ENCODE data around the gene ARRB1.
"Not testable (repeated sequence)": the region's sequence is repeated elsewhere in the genome, so short reads cannot be mapped to it uniquely, and the experiment has no call there.

The ARRB1 gene

DNA sequence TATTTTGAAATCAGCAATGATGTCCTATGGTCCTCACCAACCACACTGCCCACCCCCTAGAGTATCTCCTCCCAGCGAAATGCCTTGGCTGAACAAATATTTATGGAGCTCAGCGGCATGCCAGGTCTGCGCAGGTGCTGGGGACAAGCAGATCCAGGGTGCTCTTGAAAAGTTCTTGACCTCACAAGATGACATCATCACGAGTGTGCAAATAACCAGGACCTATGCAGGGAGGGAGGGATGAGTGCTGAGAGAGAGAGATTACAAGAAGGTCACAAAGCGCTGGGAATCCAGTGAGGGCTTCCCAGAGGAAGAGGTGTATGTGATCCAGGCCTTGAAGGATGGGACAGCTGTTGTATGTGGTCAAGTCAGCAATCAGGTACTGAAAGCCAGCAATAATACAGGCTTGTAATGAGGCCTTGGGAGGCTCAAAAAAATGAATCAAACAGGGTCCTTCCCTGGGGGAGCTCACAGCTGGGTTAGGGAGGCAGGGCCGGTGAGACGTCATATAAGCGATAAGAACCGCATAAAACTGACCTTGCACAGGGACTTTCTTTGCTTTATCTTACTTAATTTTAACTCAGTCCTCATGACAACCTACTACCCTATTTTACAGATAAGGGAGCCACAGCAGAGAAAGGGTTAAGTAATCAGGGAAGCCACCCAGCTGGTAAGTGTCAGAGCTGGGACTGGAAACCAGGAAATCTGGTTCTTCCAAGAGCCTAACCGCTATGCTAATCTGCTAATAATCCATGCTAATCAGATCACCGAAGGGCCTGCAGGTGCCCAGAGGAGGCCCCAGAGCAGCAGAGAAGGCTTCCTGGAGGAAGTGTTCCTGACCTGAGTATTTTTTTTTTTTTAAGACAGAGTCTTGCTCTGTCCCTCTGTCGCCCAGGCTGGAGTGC, 8.2 kb downstream of the ARRB1 start:
- no peak for DNase-seq

DNA sequence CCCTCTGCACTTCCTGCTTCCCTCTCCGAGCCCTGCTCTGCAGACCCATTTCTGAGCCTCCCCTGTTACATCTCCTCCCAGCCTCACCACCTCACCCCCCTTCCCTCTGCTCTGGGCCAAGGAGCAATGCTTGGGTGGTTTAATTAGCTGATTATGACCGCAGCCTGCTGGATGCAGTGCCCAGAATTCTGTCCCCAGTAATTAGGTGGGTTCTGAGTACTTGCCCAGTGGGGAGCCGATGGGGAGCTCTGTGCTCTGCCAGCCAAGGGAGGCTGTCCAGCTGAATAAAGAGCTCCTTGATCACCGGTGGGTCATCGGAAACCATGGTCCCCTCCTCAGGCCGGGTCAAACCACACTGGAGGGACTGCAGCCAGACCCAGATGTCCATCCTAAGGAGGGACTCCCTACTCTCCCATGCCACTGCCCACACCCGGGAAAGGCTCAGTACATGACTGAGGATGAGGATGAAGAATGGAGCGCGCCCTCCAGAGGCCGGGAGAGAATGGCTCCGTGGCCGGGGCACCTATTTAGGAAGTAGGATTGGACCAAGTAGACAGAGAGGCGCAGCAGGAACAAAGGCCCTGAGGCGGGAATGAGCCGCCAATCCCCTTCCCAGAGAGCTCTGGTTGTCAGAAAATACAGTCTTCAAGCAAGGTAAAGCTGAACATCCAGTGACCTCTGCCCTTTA, 9.1 kb downstream of the ARRB1 start:
- DNase-seq = no peak

DNA sequence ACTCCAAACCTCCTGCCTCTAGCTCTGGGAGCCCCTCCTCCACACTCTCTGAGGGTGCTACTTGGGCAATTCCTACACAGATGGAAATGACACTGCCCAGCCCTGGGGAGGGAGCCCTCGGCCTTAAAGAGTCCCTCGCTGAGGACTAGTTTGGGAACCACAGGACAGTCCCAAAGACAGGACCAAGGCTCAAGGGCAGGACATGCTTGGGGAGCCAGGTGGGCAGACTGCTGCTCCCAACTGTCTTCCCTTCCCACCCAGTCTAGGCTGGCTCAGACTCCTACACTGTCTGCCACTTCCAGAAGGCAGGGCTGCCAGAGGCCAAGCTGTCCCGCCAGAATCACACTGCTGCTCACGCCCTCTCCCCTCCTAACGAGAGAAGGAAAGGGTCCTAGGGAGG, 9.8 kb downstream of the ARRB1 start:
- no peak for DNase-seq

DNA sequence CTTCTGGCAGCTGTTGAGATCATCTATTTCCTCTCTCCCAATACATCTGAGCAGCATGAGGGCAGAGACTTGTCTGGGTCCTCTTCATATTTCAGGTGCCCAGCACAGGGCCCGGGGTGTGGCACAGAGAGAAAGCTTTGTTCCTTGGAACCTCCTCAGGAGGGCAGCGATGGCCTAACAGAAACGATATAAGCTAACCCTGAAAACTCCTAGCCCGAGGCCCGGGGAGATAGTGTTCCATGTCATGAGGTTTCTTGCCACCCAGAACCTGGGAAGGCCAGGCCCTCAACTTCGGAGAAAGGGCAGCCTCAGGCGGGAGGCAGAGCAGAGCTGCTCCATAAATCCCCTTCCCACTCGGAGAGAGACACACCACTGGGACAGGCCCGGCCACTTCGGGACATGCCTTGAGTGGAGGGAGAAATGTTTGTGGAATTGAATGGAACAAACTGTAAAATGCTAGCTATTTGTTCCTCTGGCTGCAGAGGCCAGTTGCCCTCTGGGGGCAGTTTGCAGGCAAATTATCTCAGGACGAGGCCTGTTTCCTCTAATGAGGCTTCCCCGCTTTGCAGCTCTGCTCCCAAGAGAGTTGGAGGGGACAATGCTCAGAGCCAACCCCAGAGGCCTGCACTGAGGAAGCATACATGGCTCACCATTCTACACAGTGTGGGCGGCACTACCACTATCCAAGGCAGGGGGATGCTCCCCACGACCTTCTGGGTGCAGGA, 11.6 kb downstream of the ARRB1 start:
- no peak for DNase-seq

DNA sequence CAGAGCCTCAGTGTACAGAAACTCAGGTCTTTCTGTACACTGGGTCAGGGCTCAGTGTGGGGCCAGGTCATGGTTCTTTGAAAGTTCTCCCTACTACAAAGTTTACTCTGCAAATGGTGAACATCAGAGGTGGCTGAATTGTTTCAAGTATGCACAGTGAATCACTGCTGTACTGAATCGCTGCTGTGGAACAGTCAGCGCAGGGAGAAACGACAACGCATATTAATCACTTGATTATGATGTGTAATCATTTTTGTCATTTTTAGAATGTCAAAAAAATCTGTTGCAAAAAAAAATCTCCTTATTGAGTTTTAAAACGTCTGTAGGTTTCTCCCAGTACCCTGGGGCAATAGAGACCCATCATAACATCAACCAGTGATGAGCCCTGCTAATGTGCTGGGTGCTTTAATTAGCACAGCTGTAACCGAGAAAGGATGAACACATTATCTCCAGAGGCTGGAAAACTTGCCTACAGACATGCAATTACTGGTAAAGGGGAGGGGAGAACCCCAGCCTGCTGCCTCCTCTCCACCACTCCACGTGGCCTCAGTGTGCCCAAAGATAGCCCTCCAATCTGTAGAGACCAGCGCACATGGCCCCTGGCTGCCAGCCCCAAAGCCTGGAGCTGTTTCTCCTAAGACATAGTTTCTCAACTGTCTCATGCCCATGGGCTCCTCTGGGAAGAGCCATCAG, 12.8 kb downstream of the ARRB1 start:
- no peak for DNase-seq

DNA sequence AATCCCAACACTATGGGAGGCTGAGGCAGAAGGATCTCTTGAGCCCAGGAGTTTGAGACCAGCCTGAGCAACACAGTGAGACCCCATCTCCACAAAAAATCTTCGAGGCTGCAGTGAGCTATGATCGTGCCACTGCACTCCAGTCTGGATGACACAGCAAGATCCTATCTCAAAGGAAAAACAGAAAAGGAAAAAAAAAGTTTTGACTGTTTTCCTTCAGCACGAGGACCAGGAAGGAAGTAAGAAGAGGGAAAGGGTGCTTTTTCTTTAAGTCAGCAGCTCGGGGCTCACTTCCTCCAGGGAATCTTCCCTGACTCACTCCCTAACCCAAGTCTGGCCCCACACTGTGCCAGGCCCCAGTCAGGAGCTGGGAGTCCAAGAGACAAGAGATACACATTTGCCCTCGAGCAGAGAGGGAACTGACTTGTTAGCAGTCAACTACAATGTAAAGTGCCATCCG, 14.2 kb downstream of the ARRB1 start:
- no peak for DNase-seq

DNA sequence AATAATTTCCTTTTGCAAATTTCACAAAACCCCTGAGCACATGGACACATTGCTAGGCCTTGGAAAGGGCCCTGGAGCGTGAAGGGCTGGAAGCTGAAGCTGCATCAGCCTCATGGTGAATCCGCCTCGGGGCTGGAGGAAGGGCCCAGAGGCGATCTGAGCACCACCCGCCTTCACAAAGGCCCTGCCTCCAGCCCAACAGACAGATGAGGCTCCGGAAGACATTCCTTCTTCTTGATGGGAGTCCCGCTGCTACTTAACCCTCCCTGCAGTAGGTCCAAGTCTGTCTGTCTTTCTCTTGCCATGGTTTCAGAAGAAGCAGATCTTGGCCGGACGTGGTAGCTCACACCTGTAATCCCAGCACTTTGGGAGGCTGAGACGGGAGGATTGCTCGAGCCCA, 16.5 kb downstream of the ARRB1 start:
- DNase-seq = no peak

DNA sequence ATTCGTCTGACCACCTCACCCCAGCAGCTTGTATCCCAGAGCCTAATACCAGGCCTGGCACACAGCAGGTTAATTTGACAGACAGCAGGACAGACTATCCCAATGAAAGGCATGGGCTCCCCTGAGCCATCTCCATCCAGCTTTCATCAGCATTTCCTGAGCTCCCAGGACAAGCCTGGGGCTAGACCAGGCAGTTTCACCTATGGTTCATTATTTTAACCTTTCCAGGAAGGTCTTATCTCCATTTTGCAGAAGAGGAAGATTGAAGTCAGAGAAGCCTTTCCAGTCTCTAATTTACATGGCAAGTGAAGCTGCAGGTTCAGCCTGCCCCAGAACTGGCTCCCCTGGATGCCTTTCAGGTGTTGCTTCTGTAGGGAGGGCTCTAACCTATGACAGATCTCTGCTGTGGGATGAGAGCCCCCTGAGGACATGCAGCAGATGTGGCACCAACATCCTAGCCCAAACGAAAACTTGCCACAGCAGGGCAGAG, 17.0 kb downstream of the ARRB1 start:
- no peak for DNase-seq

DNA sequence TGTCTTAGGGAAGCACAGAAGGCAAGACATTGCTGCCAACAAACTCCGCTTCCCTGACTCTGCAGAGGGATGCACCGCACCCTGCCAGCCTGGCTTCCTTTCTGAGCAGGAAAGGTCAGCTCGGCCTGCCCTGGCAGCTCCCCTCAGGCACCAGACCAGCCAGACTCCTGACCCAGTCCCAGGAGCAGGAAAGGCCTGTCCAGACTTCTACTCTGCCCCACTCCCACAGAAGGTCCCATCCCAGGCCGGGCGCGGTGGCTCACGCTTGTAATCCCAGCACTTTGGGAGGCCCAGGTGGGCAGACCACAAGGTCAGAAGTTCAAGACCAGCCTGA, 17.7 kb downstream of the ARRB1 start:
- no peak for DNase-seq

DNA sequence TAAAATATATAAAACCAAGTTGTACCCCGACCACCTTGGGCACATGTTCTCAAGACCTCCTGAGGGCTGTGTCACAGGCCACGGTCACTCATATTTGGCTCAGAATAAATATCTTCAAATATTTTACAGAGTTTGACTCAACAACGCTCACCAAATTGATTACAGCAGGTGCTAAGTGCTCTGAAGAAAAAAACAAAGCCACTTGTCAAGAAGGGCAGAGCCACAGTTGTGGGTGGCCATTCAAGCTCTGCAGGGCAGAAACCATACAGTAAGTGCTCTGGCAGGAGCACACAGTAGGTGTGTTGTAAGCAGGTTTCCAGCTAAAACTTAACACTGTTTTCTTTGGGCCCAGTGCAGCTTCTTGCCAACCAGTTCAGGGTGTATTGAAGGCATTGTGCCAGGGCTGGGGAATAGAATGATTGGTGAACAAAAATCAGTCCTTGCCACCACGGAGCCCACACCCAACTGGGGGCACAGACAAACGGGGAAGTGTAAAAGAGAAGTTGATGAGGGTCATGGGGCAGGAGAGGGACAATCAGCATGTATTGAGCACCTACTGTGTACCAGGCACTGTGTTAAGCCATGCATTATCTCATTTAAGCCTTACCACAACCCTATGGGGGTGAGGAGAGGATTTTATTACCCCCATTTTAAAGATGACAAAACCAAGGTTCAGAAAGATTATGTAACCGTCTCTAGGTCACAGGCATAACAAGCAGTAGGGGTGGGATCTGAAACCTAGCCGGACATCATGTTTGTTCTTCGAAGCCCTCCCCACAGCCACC, 18.2 kb downstream of the ARRB1 start:
- no peak for DNase-seq

DNA sequence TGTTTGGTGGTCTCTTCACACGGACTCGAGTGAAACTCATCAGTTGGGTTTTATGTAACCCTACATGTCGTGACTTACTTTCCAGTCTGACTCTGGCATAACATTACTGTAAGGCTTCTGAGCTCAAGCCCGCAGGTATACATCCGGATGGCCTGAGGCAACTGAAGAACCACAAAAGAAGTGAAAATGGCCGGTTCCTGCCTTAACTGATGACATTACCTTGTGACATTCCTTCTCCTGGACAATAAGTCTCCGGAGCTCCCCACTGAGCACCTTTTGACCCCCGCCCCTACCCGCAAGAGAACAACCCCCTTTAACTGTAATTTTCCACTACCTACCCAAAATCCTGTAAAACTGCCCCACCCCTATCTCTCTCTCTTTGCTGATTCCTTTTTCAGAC, 19.7 kb downstream of the ARRB1 start:
- not testable (repeated sequence) for DNase-seq

DNA sequence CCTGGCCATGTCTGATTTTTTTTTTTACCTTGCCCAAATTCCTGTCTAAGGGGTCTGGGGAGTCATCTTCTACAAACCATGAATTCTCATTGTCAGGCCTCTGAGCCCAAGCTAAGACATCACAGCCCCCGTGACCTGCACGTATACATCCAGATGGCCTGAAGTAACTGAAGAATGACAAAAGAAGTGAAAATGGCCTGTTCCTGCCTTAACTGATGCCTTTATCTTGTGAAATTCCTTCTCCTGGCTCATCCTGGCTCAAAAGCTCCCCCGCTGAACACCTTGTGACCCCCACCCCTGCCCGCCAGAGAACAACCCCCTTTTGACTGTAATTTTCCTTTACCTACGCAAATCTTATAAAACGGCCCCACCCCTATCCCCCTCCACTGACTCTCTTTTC, 20.2 kb downstream of the ARRB1 start:
- DNase-seq = not testable (repeated sequence)

DNA sequence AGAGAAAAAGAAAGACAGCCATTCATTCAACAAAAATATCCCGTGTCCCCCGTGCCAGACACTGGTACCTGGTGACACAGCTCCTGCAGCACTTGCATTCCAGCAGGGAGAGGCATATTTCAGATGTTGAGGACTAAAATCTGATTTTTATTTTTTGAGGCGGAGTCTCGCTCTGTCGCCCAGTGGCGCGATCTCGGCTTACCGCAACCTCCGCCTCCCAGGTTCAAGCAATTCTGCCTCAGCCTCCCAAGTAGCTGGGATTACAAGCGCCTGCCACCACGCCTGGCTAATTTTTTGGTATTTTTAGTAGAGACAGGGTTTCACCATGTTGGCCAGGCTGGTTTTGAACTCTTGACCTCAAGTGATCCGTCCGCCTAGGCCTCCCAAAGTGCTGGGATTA, 20.6 kb downstream of the ARRB1 start:
- not testable (repeated sequence) for DNase-seq

DNA sequence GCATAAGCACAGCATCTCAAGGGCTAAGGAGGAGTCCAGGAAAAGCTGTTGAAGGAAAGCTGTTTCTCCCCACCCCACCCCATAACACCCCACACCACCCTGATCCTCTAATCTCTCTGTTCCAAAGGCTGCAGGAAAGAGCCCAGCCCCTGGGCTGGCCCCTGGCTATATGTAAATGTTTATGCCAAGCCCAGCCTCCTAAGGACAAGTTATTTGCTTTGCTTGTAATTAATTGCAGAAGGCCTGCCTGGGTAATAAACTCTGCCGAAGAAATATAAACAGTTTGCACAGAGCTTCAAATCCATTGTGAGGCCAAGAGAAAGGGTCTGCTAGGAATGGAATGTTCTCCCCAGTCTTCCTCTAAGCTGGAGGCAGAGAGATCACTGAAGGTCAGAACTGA, 21.2 kb downstream of the ARRB1 start:
- DNase-seq = no peak

DNA sequence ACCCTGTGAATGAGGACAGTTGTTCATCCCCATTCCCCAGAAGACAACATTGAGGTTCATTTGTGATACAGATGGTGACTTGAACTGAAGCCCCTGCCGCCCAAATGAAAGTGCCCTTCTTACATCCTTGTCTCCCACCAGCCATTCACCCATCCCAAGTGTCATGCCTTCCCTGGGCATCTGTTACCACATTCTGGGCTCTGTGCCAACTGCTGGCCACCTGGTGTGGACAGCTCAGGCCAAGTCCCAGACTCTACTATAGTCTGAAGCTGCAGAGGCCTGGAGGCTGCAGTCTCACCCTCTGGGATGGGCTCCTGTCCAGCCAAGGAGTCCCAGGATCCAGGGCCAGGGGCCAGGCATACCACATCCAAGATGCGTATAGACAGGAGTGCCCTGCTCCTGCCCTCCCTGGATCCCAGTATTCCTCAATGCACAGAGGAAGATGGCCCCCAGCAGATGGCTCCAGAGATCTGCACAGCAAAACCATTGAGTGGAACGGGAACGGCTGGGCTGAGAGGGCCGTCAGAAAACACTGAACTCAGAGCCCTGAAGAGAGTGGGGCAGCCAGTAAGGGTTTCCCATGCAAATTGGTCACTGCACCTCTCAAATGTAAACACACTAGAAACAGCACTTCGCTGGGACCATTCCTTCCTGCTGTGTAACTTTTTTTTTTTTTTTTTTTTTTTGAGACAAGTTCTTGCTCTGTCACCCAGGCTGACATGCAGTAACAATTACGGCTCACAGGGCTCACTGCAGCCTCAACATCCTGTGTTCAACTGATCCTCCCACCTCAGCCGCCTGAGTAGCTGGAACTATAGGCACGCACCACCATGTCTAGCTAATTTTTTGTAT, 22.8 kb downstream of the ARRB1 start:
- no peak for DNase-seq

DNA sequence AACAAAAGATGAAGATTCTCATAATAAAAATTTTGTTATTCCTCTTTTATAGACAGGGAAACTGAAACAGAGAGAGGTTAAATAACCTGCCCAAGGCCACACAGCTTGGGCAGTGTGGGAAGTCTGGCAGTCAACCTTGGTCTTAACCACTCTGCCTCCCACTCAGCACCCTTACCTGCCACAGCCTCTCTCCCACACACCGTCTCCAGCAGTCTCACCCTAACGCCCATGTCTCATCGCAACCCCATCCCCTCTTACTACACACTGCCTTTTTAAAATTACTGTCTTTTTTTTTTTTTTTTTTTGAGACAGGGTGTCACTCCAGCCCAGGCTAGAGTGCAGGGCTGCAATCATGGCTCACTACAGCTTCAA, 25.0 kb downstream of the ARRB1 start:
- DNase-seq = no peak

DNA sequence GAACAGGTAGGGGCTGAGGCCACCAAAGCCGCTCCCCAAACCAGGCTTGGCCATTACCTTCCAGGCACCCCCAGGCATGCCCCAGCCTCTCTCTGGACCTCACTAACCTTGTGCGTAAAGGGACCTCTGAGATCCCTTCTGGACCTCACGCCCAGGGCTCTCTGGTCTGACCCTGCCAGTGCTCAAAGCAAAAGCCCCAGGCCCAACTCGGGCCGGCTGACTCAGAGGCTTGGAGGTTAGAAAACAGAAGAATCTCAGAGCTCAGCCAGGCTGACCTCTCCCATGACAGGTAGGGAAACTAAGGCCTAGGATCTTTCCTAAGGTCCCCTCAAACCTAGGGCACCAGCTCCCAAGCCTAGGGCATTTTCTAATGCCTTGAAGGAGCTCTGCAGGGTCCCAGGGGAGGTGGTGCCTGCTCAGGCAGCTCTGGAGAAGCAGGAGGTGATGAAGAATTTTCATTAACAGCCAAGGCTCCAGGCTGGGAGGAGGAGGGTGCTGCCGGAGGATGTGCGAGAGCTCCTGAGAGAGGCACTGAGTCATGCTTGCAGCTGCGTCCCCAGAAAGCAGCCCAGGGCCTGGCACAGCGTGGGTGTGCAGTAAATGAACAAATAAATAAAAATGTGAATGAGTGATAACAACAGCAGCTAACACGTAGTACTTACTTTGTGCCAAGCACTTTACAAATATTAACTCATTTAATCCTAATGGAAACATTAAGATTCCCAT, 25.6 kb downstream of the ARRB1 start:
- DNase-seq = no peak

DNA sequence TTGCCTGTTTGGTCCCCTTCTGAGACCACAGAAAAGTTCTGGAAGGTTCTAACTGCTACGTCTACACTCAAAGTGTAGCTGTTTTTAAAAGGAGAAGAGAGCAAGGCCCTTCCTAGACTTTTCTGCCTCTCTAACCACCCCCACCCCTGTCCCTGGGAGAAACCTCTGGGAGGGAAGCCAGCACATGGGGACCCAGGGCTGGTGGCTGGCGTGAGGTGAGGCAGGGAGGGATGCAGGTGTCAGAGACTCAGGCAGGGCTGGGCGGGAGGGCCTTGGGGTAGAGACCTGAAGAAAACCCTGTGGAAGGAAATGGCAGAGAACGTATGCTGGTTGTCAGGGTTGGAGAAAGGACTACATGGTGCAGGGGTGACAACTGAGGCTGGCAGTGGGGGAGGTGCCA, 26.7 kb downstream of the ARRB1 start:
- DNase-seq = no peak

DNA sequence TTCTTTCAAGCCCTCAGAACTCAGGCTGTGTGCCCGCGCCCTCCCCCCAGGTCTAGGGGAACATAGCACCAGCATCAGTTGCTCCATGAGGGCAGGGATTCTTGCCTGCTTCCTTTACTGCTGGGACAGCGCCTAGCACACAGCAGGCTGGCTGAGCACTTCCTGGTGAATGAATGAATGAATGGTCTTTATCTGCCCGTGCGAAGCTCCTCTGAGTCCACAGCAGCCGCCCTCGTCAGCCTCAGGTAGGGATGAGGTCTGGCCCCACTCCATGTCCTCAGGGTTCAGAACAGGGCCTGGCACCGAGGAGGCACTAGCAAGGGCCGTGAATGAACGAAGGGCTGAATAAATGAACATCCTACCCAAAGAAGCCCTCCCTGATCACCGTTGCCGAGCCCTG, 27.3 kb downstream of the ARRB1 start:
- no peak for DNase-seq

DNA sequence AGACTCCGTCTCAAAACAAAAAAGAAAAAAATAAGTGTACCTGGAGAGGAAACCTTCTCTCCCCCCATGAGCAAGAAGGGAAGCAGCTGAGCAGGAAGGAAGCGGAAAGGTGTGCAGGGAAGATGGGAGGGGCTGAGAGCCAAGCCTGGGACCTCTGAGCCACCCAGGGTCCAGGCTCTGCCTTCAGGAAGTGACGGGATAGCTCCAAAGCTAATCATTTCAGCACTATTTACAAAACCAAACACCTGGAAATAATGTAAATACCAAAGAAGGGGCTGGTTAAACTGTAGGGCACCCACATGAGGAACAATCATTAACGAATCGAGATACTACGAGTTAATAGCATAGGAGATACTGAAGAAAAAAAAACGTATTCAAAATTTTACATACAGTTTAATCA, 27.9 kb downstream of the ARRB1 start:
- DNase-seq = no peak

DNA sequence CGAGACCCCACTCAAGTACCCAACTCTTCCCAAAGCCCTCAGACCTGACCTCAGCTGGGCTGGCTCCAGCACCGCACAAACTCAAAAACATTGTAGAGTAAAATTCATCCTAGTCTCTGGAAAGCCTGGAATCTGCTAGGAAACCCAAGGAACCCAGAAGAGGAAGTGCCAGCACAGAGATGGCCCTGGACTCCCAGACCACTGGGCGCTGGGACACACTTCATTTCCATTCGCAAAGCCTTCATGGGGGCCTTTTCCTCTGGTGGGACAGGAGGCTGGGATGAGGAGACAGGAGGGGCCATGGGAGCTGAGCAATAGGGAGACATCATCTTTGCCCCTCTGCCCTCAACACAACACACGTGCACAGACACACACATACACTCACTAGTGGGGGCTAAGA, 30.8 kb downstream of the ARRB1 start:
- DNase-seq = no peak

Data from T1000 (cell line).